ENCODE results near the gene CYCS.

GRCh38 chr7:25134358-25135010 is 9.4 kb upstream of the CYCS start:
- TF ChIP-seq CTCF (IDR thresholded peaks at IDR 0.05) (no peak), EZH2 (IDR thresholded peaks at IDR 0.05; ENCODE audit: borderline replicate concordance, insufficient read depth, low read depth, low read length, poor library complexity, severe bottlenecking) (no peak)
